Measurements from ENCODE around the gene GORASP2. TPM values are rescaled to one million over a fixed set of nuclear protein-coding genes. Genes with fewer than 3 reads are reported as not detected.

Gene GORASP2
- total and polyA plus RNA-seq, 2 of the 8 experiments (the other 6 are each of a cell fraction or from before 2014, with no cell fraction given): 86.8 to 214 TPM

GRCh38 chr2:170930991-170931266 lies 1.9 kb downstream of the GORASP2 start:
- POLR2A ChIA-PET (ENCODE audit: partially characterized antibody): interaction anchor here (0.9 to 3.6 kb wide), 7 partner anchors 7 to 591 kb away, joined by 3 to 22 read pairs (median 6); no protein-coding TSS in a partner anchor
- DNase-seq (ENCODE audit: low read depth in 1 of 2, low spot score in 2 of 2) (no peak), FAIRE-seq (no peak)
- Histone ChIP-seq H4K20me1 (replicated peaks in 1 of 2; ENCODE audit: control insufficient read depth in 1 of 2, insufficient read depth in 2 of 2, low read length in 2 of 2) (peaks cover 2 to 7% of the 10 kb centered on the region in 2 experiments), H3K27me3 (replicated peaks in 1 of 4; ENCODE audit: control insufficient read depth in 3 of 4, extremely low read depth in 1 of 4, insufficient read depth in 3 of 4, low read length in 3 of 4) (no peaks in the 10 kb centered on the region), H3K36me3 (ENCODE audit: control insufficient read depth in 2 of 4, insufficient read depth in 4 of 4, low read length in 3 of 4) (no peaks in the 10 kb centered on the region; a peak in 1 of 8 replicates), H3K79me2 (ENCODE audit: control insufficient read depth in 1 of 2, insufficient read depth in 2 of 2, low read length in 2 of 2) (peaks cover 19 to 65% of the 10 kb centered on the region in 2 experiments), H3K4me2 (ENCODE audit: insufficient read depth in 1 of 2, low read depth in 2 of 2, low read length in 2 of 2) (peak overlapping the region; percentile 88 to 93; a peak in 2 of 4 replicates), H3K23me2 (ENCODE audit: low read depth, low read length) (peaks cover 3% of the 10 kb centered on the region), H2AK5ac (ENCODE audit: low read depth, low read length) (no peak overlapping the region), H3K9me3 (ENCODE audit: insufficient read depth in 2 of 2, low read depth in 1 of 2, low read length in 1 of 2) (no peaks in the 10 kb centered on the region), H3K4ac (replicated peaks; ENCODE audit: insufficient read length, low read depth, low read length) (no peak overlapping the region), H4K8ac (ENCODE audit: extremely low read depth, insufficient read depth, low read length) (no peak overlapping the region), H2BK20ac (ENCODE audit: low read length) (no peak overlapping the region), H2AFZ (ENCODE audit: low read length) (no peak overlapping the region), H3K27ac (ENCODE audit: low read depth, low read length) (no peak overlapping the region), H3K14ac (ENCODE audit: insufficient read length) (no peak overlapping the region), H2BK12ac (ENCODE audit: low read depth, low read length) (no peak overlapping the region), H3K18ac (ENCODE audit: extremely low read depth, low read length) (no peak overlapping the region), H3K23ac (ENCODE audit: insufficient read length) (no peak overlapping the region), H3K56ac (replicated peaks; ENCODE audit: insufficient read length, low read depth, low read length) (no peak overlapping the region), H2BK15ac (ENCODE audit: low read length) (no peak overlapping the region), H3K9ac (replicated peaks in 1 of 4; ENCODE audit: extremely low read depth in 1 of 4, low read depth in 3 of 4, low read length in 3 of 4) (no peak overlapping the region), H3K79me1 (ENCODE audit: low read depth, low read length) (no peaks in the 10 kb centered on the region), H4K5ac (ENCODE audit: insufficient read length, low read depth, low read length) (no peak overlapping the region), H3K4me3 (ENCODE audit: extremely low read depth in 1 of 4, insufficient read depth in 2 of 4, low read depth in 3 of 4, low read length in 4 of 4) (peak overlapping the region in 1 of 4 experiments; percentile 80; a peak in 3 of 8 replicates), H3K4me1 (replicated peaks in 1 of 4; ENCODE audit: control insufficient read depth in 3 of 4, insufficient read depth in 4 of 4, low read length in 3 of 4) (peaks cover 5 to 18% (median 6%) of the 10 kb centered on the region in 4 experiments; a peak in 6 of 7 replicates), H4K91ac (replicated peaks; ENCODE audit: insufficient read length, low read length) (no peak overlapping the region), H2BK5ac (ENCODE audit: low read depth, low read length) (no peak overlapping the region), H2BK120ac (replicated peaks; ENCODE audit: low read depth, low read length) (no peak overlapping the region)
- 70% methylated on average over 4 of the region's 4 CpGs; no CpG with 5 or more reads in 1 of the 2 experiments for WGBS, 2 experiments (ENCODE audit: extremely low coverage in 1 of 2, insufficient coverage in 1 of 2, insufficient read length in 1 of 2, insufficient replicate concordance in 2 of 2, low coverage in 1 of 2, low lambda C conversion rate in 2 of 2, missing lambda C conversion rate in 1 of 2)
- CTCF ChIA-PET (ENCODE audit: partially characterized antibody): interaction anchor here (1.1 to 2.6 kb wide), 4 partner anchors 10 to 1048 kb away, joined by 3 to 8 read pairs (median 4); no protein-coding TSS in a partner anchor
- no peak for TF ChIP-seq SIRT6 (IDR thresholded peaks at IDR 0.05; ENCODE audit: low read length)
- no peak for TF ChIP-seq RAD21 (IDR thresholded peaks at IDR 0.05 in 1 of 2, conservative IDR thresholded peaks at IDR 0.05 in 1 of 2; ENCODE audit: low read depth in 2 of 2, low read length in 2 of 2)
- no peak for TF ChIP-seq RNF2 (IDR thresholded peaks at IDR 0.05; ENCODE audit: borderline replicate concordance, low read depth, low read length, missing control alignments, poor library complexity, severe bottlenecking)
- no peak for TF ChIP-seq GABPA (IDR thresholded peaks at IDR 0.05; ENCODE audit: borderline replicate concordance, insufficient read depth, low read length)
- no peak for TF ChIP-seq EZH2 (IDR thresholded peaks at IDR 0.05; ENCODE audit: low read depth, low read length, severe bottlenecking)
- TF ChIP-seq, protein P1, sequence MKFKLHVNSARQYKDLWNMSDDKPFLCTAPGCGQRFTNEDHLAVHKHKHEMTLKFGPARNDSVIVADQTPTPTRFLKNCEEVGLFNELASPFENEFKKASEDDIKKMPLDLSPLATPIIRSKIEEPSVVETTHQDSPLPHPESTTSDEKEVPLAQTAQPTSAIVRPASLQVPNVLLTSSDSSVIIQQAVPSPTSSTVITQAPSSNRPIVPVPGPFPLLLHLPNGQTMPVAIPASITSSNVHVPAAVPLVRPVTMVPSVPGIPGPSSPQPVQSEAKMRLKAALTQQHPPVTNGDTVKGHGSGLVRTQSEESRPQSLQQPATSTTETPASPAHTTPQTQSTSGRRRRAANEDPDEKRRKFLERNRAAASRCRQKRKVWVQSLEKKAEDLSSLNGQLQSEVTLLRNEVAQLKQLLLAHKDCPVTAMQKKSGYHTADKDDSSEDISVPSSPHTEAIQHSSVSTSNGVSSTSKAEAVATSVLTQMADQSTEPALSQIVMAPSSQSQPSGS (IDR thresholded peaks at IDR 0.05; ENCODE audit: low read length): no peak
- no peak for TF ChIP-seq RFX5 (IDR thresholded peaks at IDR 0.05; ENCODE audit: borderline replicate concordance, low read depth, low read length)
- TF ChIP-seq ASH2L (IDR thresholded peaks at IDR 0.05; ENCODE audit: low read length): no peak
- TF ChIP-seq SIN3A (conservative IDR thresholded peaks at IDR 0.05 in 1 of 2, IDR thresholded peaks at IDR 0.05 in 1 of 2; ENCODE audit: low read depth in 1 of 2, low read length in 2 of 2): no peak
- no peak for TF ChIP-seq TAF1 (IDR thresholded peaks at IDR 0.05; ENCODE audit: low read depth, low read length)
- TF ChIP-seq EGR1 (IDR thresholded peaks at IDR 0.05; ENCODE audit: borderline replicate concordance, low read depth, low read length): no peak

All from H1 (cell line).